ENCODE data around the gene RABGAP1L. TPM values are rescaled to one million over a fixed set of nuclear protein-coding genes. Genes with fewer than 3 reads are reported as not detected.

The RABGAP1L gene
- total RNA-seq, 1 experiment from 2014 or later, result 29.3 TPM

GRCh38 chr1:174935961-174936727 is 776.8 kb downstream of the RABGAP1L start:
- BruUV-seq (replicated peaks), result no TSS peak
- TF ChIP-seq EZH2 (IDR thresholded peaks at IDR 0.05) (no peak), SP1 (IDR thresholded peaks at IDR 0.05; ENCODE audit: low read depth) (no peak), POLR2A (IDR thresholded peaks at IDR 0.05; ENCODE audit: borderline replicate concordance, extremely low read depth, insufficient read depth, insufficient read length) (no peak)
- no peaks in the 10 kb centered on the region for H3K9me3 ChIP-seq (ENCODE audit: control insufficient read depth in 1 of 2, insufficient read depth in 1 of 2, low read depth in 1 of 2, low read length in 2 of 2)
- RAD21 ChIA-PET (ENCODE audit: low non-redundant PET in 1 of 2, low total read pairs in 2 of 2, uncharacterized antibody in 2 of 2, unreplicated experiment in 2 of 2), result no interaction called here
- ATAC-seq (no peak), DNase-seq (ENCODE audit: low read depth, low spot score) (no peak)
- no peak overlapping the region for H3K9ac ChIP-seq (ENCODE audit: low read length)
- no peaks in the 10 kb centered on the region for H3K79me2 ChIP-seq (ENCODE audit: insufficient read depth, low read length)
- no peaks in the 10 kb centered on the region for H4K20me1 ChIP-seq (ENCODE audit: insufficient read depth)
- H3K27ac ChIP-seq (ENCODE audit: low read depth, low read length), result no peak overlapping the region
- H3K4me1 ChIP-seq (ENCODE audit: control insufficient read depth in 1 of 2, insufficient read depth in 2 of 2, low read length in 2 of 2), result no peaks in the 10 kb centered on the region
- H3K9me2 ChIP-seq (ENCODE audit: insufficient read depth), result no peaks in the 10 kb centered on the region
- H3K36me3 ChIP-seq (ENCODE audit: control insufficient read depth in 1 of 2, insufficient read depth in 2 of 2, low read length in 2 of 2), result no peaks in the 10 kb centered on the region
- H3K4me3 ChIP-seq (replicated peaks in 1 of 2; ENCODE audit: low read depth in 1 of 2, low read length in 2 of 2), result no peak overlapping the region
- intact Hi-C loops (cut with micrococcal nuclease), result no loop called here
- no peak overlapping the region for H3K4me2 ChIP-seq (ENCODE audit: low read length)
- H3K27me3 ChIP-seq (ENCODE audit: insufficient read depth, low read length), result no peaks in the 10 kb centered on the region
- POLR2A ChIA-PET, result no interaction called here
- CTCF ChIA-PET, result no interaction called here
- H2AFZ ChIP-seq (ENCODE audit: low read depth, low read length, poor library complexity, severe bottlenecking), result no peak overlapping the region

GRCh38 chr1:174938281-174939007 is 779.1 kb downstream of the RABGAP1L start:
- BruUV-seq (replicated peaks), result no TSS peak
- ChIA-PET RAD21 (ENCODE audit: low non-redundant PET in 1 of 2, low total read pairs in 2 of 2, uncharacterized antibody in 2 of 2, unreplicated experiment in 2 of 2) (no interaction called here), POLR2A (no interaction called here)

More at GRCh38 chr1:174938281-174939007, 779.1 kb downstream of the RABGAP1L start:
- no peak for ATAC-seq
- H3K9ac ChIP-seq (ENCODE audit: low read length), result no peak overlapping the region
- CTCF ChIA-PET, result no interaction called here
- intact Hi-C loops (cut with micrococcal nuclease), result no loop called here
- H4K20me1 ChIP-seq (ENCODE audit: insufficient read depth), result no peaks in the 10 kb centered on the region
- H3K4me1 ChIP-seq (ENCODE audit: control insufficient read depth in 1 of 2, insufficient read depth in 2 of 2, low read length in 2 of 2), result no peaks in the 10 kb centered on the region
- H3K4me2 ChIP-seq (ENCODE audit: low read length), result no peak overlapping the region
- H3K79me2 ChIP-seq (ENCODE audit: insufficient read depth, low read length), result no peaks in the 10 kb centered on the region
- no peaks in the 10 kb centered on the region for H3K9me3 ChIP-seq (ENCODE audit: control insufficient read depth in 1 of 2, insufficient read depth in 1 of 2, low read depth in 1 of 2, low read length in 2 of 2)
- TF ChIP-seq CEBPB (IDR thresholded peaks at IDR 0.05; ENCODE audit: low read depth) (no peak), EZH2 (IDR thresholded peaks at IDR 0.05) (no peak), CTCF (IDR thresholded peaks at IDR 0.05 in 2 of 3, conservative IDR thresholded peaks at IDR 0.05 in 1 of 3; ENCODE audit: borderline replicate concordance in 1 of 3, insufficient read depth in 1 of 3, low read depth in 2 of 3, low read length in 2 of 3) (no peak), EGR1 (IDR thresholded peaks at IDR 0.05; ENCODE audit: low read depth) (no peak), RAD21 (IDR thresholded peaks at IDR 0.05; ENCODE audit: low read depth) (no peak), EZH2phosphoT487 (IDR thresholded peaks at IDR 0.05; ENCODE audit: borderline replicate concordance) (no peak), ATF3 (IDR thresholded peaks at IDR 0.05) (no peak), ZBTB33 (IDR thresholded peaks at IDR 0.05; ENCODE audit: extremely low read depth, insufficient replicate concordance, low read length) (no peak), CBX3 (IDR thresholded peaks at IDR 0.05; ENCODE audit: low read depth) (no peak), POLR2A (IDR thresholded peaks at IDR 0.05; ENCODE audit: borderline replicate concordance, extremely low read depth, insufficient read depth, insufficient read length) (no peak), POLR2AphosphoS5 (IDR thresholded peaks at IDR 0.05; ENCODE audit: low read depth, low read length) (no peak)
- H3K27ac ChIP-seq (ENCODE audit: low read depth, low read length), result no peak overlapping the region
- no peak overlapping the region for H2AFZ ChIP-seq (ENCODE audit: low read depth, low read length, poor library complexity, severe bottlenecking)
- H3K27me3 ChIP-seq (ENCODE audit: insufficient read depth, low read length), result no peaks in the 10 kb centered on the region
- H3K9me2 ChIP-seq (ENCODE audit: insufficient read depth), result no peaks in the 10 kb centered on the region
- no peak for DNase-seq (ENCODE audit: low read depth, low spot score)
- no peaks in the 10 kb centered on the region for H3K36me3 ChIP-seq (ENCODE audit: control insufficient read depth in 1 of 2, insufficient read depth in 2 of 2, low read length in 2 of 2)
- H3K4me3 ChIP-seq (replicated peaks in 1 of 2; ENCODE audit: low read depth in 1 of 2, low read length in 2 of 2), result no peak overlapping the region

Data from HCT116 (cell line).